ENCODE data around the gene STEAP1B. TPM values are rescaled to one million over a fixed set of nuclear protein-coding genes. Genes with fewer than 3 reads are reported as not detected.

The STEAP1B gene
- total RNA-seq, 2 experiments from 2014 or later: not detected

GRCh38 chr7:22400936-22401553 lies 98.9 kb downstream of the STEAP1B start:
- no peak overlapping the region for H3K27ac Mint-ChIP-seq
- DNase-seq (no peak), ATAC-seq (no peak)
- H3K9me3 Mint-ChIP-seq: no peaks in the 10 kb centered on the region
- H3K27me3 Mint-ChIP-seq: no peaks in the 10 kb centered on the region
- intact Hi-C loops (cut with micrococcal nuclease): no loop called here
- TF ChIP-seq, protein P1, sequence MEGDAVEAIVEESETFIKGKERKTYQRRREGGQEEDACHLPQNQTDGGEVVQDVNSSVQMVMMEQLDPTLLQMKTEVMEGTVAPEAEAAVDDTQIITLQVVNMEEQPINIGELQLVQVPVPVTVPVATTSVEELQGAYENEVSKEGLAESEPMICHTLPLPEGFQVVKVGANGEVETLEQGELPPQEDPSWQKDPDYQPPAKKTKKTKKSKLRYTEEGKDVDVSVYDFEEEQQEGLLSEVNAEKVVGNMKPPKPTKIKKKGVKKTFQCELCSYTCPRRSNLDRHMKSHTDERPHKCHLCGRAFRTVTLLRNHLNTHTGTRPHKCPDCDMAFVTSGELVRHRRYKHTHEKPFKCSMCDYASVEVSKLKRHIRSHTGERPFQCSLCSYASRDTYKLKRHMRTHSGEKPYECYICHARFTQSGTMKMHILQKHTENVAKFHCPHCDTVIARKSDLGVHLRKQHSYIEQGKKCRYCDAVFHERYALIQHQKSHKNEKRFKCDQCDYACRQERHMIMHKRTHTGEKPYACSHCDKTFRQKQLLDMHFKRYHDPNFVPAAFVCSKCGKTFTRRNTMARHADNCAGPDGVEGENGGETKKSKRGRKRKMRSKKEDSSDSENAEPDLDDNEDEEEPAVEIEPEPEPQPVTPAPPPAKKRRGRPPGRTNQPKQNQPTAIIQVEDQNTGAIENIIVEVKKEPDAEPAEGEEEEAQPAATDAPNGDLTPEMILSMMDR (IDR thresholded peaks at IDR 0.05): no peak
- peaks cover 4% of the 10 kb centered on the region for H3K4me1 Mint-ChIP-seq (ENCODE audit: low read depth)
- POLR2A ChIA-PET: no interaction called here
- CTCF ChIA-PET: no interaction called here
- H3K36me3 Mint-ChIP-seq (ENCODE audit: low read depth): no peaks in the 10 kb centered on the region
- H3K4me3 Mint-ChIP-seq: no peak overlapping the region

DNA sequence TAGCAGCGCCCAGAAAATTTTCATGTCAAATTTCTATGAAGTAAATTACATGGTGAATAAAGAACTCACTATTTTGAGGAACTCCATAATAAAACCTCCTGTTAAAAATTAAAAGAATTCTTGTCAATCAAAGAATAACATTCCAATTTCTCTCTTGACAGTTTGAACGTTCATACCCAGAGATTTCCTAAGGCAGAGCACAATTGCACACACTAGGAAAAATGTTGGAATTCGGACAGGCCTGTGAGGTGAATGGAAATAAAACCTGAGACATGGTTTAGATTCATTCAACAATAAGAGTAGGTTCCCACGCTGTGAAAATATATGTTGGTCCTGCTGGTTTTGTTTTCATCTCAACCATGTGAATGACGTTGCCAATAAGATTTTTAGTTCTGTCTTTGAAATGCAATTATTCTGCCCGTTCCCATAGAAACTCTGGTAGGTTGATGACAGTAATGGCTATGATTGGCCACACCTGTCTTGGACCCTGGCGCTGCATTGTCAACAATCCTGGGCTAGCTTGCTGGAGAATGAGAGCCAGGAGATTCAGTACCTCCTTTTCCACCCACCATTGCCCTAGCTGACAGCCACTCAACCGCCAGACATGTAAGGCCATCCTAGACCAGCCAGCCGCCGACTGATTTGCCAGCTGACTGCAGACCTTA lies 99.7 kb downstream of the STEAP1B start:
- POLR2A ChIA-PET: no interaction called here

DNA sequence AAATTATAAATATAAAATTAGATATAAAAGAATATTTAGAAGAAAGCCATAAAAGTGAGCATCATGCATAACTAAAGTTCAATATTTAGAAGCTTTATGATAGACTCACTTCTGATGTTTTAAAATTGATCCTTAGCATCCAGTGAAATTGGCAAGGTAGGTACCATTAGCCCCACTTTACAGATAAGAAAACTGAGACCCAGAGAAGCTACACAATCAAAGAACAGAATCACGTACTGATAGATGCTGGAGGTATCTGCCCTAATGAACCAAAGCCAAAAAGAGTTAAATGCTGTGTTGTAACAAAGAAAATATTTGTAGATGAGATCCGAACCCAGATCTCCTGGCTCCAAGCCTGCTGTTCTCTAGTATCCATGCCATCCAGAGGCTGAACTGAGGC lies 100.4 kb downstream of the STEAP1B start:
- H3K36me3 Mint-ChIP-seq (ENCODE audit: low read depth): no peaks in the 10 kb centered on the region
- ATAC-seq (no peak), DNase-seq (no peak)
- POLR2A ChIA-PET: no interaction called here
- H3K27ac Mint-ChIP-seq: no peak overlapping the region
- CTCF ChIA-PET: no interaction called here
- TF ChIP-seq, protein P1 (IDR thresholded peaks at IDR 0.05): no peak
- H3K27me3 Mint-ChIP-seq: no peaks in the 10 kb centered on the region
- intact Hi-C loops (cut with micrococcal nuclease): no loop called here
- no peak overlapping the region for H3K4me3 Mint-ChIP-seq
- H3K9me3 Mint-ChIP-seq: no peaks in the 10 kb centered on the region
- H3K4me1 Mint-ChIP-seq (ENCODE audit: low read depth): peaks cover 4% of the 10 kb centered on the region

More for the DNA sequence above, 99.7 kb downstream of the STEAP1B start:
- Mint-ChIP-seq H3K9me3 (no peaks in the 10 kb centered on the region), H3K4me3 (no peak overlapping the region), H3K27me3 (no peaks in the 10 kb centered on the region), H3K36me3 (ENCODE audit: low read depth) (no peaks in the 10 kb centered on the region), H3K4me1 (ENCODE audit: low read depth) (peaks cover 4% of the 10 kb centered on the region), H3K27ac (no peak overlapping the region)
- CTCF ChIA-PET: no interaction called here
- TF ChIP-seq, protein P1 (IDR thresholded peaks at IDR 0.05): no peak
- no peak for ATAC-seq
- intact Hi-C loops (cut with micrococcal nuclease): no loop called here
- no peak for DNase-seq

DNA sequence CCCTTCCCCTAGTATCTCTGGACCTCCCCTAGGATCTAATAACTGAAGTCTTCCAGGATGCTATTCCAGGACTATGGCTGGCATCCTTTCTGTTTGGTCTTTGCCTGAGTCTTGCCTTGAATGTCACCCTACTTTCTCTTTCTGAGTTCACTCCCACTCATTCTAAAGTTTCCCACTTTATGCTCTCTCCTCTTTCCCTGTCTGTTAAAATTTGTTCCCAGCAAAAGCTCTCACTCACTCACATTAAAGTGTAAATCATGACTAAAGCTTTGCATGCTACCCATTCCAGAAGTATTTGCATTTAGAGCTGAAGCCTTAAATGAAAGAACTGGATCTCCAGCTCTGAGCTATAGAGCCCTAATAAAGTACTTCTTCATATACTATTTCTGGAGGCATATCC lies 100.9 kb downstream of the STEAP1B start:
- no peaks in the 10 kb centered on the region for H3K27me3 Mint-ChIP-seq
- CTCF ChIA-PET: interaction anchor here (0.9 kb wide), 1 partner anchor 53 kb away, joined by 3 read pairs; no protein-coding TSS in a partner anchor
- H3K27ac Mint-ChIP-seq: no peak overlapping the region
- H3K4me1 Mint-ChIP-seq (ENCODE audit: low read depth): peaks cover 4% of the 10 kb centered on the region
- no peaks in the 10 kb centered on the region for H3K9me3 Mint-ChIP-seq
- POLR2A ChIA-PET: no interaction called here
- ATAC-seq: no peak
- DNase-seq: no peak
- intact Hi-C loops (cut with micrococcal nuclease): no loop called here
- no peak overlapping the region for H3K4me3 Mint-ChIP-seq
- no peaks in the 10 kb centered on the region for H3K36me3 Mint-ChIP-seq (ENCODE audit: low read depth)
- TF ChIP-seq, protein P1 (IDR thresholded peaks at IDR 0.05): no peak

DNA sequence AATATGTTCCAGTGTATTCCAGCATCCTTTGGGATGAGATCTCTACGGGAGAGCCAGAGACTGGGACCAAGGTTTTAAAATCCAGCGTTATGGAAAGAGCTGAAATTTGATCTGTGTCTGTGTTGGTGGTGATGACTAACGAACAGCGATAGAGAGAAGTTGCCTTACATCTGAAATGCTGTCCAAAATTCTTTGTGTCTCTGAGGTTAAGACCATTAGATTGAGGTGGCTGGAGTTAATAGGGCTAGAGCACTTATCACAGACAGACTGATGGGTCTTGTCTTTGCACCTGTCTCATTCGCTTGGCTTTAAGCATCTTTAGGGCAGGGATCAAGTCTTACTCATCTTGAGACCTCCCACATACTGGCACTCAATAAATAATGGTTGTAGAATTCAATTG lies 102.0 kb downstream of the STEAP1B start:
- no peak for ATAC-seq
- Mint-ChIP-seq H3K27me3 (no peaks in the 10 kb centered on the region), H3K9me3 (no peaks in the 10 kb centered on the region), H3K36me3 (ENCODE audit: low read depth) (no peaks in the 10 kb centered on the region), H3K4me3 (no peak overlapping the region), H3K4me1 (ENCODE audit: low read depth) (peaks cover 4% of the 10 kb centered on the region), H3K27ac (no peak overlapping the region)
- intact Hi-C loops (cut with micrococcal nuclease): no loop called here
- ChIA-PET POLR2A (no interaction called here), CTCF (no interaction called here)
- TF ChIP-seq, protein P1 (IDR thresholded peaks at IDR 0.05): no peak
- no peak for DNase-seq

Measured in activated CD8-positive, alpha-beta T cell treated with anti-CD3 and anti-CD28 coated beads for 36 hours (primary cell).